Lower leg skin (tissue), 4 donors: Measurements from ENCODE around the gene MCM3AP. TPM values are rescaled to one million over a fixed set of nuclear protein-coding genes. Genes with fewer than 3 reads are reported as not detected.

Experiments used
- DNase-seq, 2 donors: peaks; one replicate each; pipeline ENCODE4 v3.0.0-alpha.2; 2019; ENCODE audit warnings: low spot score in 2 of 2
- H3K4me3 ChIP-seq: fragments of 200-600 bp; sonication (generic); 2 replicates; pipeline ENCODE4 v1.5.1; 2017; ENCODE audit warnings: mild to moderate bottlenecking, low read depth; ENCODE audit not compliant: poor library complexity, severe bottlenecking
- CTCF ChIP-seq, 3 donors: fragments of 450-650 bp; IDR thresholded peaks; one replicate each; pipeline ENCODE4 v1.5.1; 2016; ENCODE audit warnings: antibody characterized with exemption in 3 of 3, mild to moderate bottlenecking in 3 of 3, moderate library complexity in 2 of 3
- POLR2A ChIP-seq, 2 donors: fragments of 450-650 bp; IDR thresholded peaks; one replicate each; pipeline ENCODE4 v1.6.1; 2016 to 2017; ENCODE audit warnings: antibody characterized with exemption in 2 of 2, mild to moderate bottlenecking in 1 of 2, moderate library complexity in 1 of 2
- WGBS, 2 donors: methylation state at CpG; one replicate each; pipeline ENCODE4 v1.1.5; 2018; 5-methylcytosine and 5-hydroxymethylcytosine counted together
- intact Hi-C: fragments of 100-400 bp; cut with DNase I; formaldehyde crosslinking; loops from one replicate; pipeline ENCODE4 v1.15.0; 2023; ENCODE audit warnings: low total_unique reads
- total RNA-seq, 4 donors: library from RNA; depleted of rRNA; stranded (reverse); fragments of >200 nt; gene quantifications; one replicate each; pipeline ENCODE4 v1.1.0, GENCODE V29; 2016

The MCM3AP gene
- total RNA-seq, 4 donors from 2014 or later = 45.5 to 71.4 (median 57.7) TPM

GRCh38 chr21:46207006-46207919 is 78.1 kb downstream of the MCM3AP start:
- 95 to 96% methylated on average over 18 to 20 of the region's 21 CpGs for whole genome bisulfite sequencing, 2 donors
- intact Hi-C loops = no loop called here
- DNase-seq = no peak

GRCh38 chr21:46206163-46207005 is 79.0 kb downstream of the MCM3AP start:
- H3K4me3 ChIP-seq = no peak overlapping the region
- no peak for TF ChIP-seq CTCF (IDR thresholded peaks at IDR 0.05)
- TF ChIP-seq POLR2A (IDR thresholded peaks at IDR 0.05) = no peak
- no peak for DNase-seq
- intact Hi-C loops = no loop called here
- WGBS, 2 donors = 81 to 93% methylated on average over 16 to 19 of the region's 24 CpGs

More at GRCh38 chr21:46207006-46207919, 78.1 kb downstream of the MCM3AP start:
- no peak overlapping the region for H3K4me3 ChIP-seq
- no peak for TF ChIP-seq CTCF (IDR thresholded peaks at IDR 0.05)
- TF ChIP-seq POLR2A (IDR thresholded peaks at IDR 0.05) = no peak

GRCh38 chr21:46205766-46206162 is 79.6 kb downstream of the MCM3AP start:
- TF ChIP-seq CTCF (IDR thresholded peaks at IDR 0.05) (no peak), POLR2A (IDR thresholded peaks at IDR 0.05) (no peak)
- WGBS, 2 donors = 94 to 95% methylated on average over 15 to 16 of the region's 16 CpGs
- intact Hi-C loops = no loop called here
- no peak for DNase-seq
- no peak overlapping the region for H3K4me3 ChIP-seq

- DNase-seq = no peak
- intact Hi-C loops = no loop called here
- no peak overlapping the region for H3K4me3 ChIP-seq
- TF ChIP-seq CTCF (IDR thresholded peaks at IDR 0.05) (no peak), POLR2A (IDR thresholded peaks at IDR 0.05) (no peak)
- 86 to 88% methylated on average over 18 of the region's 18 CpGs for WGBS, 2 donors
Observed at GRCh38 chr21:46205166-46205565, 80.2 kb downstream of the MCM3AP start.

- no peak overlapping the region for H3K4me3 ChIP-seq
- DNase-seq = no peak
- intact Hi-C loops = no loop called here
- WGBS, 2 donors = 92 to 96% methylated on average over 8 of the region's 8 CpGs
- no peak for TF ChIP-seq CTCF (IDR thresholded peaks at IDR 0.05)
- no peak for TF ChIP-seq POLR2A (IDR thresholded peaks at IDR 0.05)
Observed at GRCh38 chr21:46203203-46203600, 82.2 kb downstream of the MCM3AP start.
